ENCODE results near the gene TTC34.

Gene TTC34

GRCh38 chr1:2638466-2639115 lies 162.9 kb downstream of the TTC34 start:
- H3K36me3 ChIP-seq (ENCODE audit: low read length), result no peaks in the 10 kb centered on the region
- H3K4me3 ChIP-seq (ENCODE audit: insufficient read depth, low read length, poor library complexity, severe bottlenecking), result no peak overlapping the region
- no peak overlapping the region for H2AFZ ChIP-seq (ENCODE audit: low read depth, low read length, severe bottlenecking)
- H3K9me2 ChIP-seq (replicated peaks; ENCODE audit: insufficient read depth, low read length), result no peaks in the 10 kb centered on the region
- H3K27me3 ChIP-seq (ENCODE audit: low read length), result no peaks in the 10 kb centered on the region
- no peak overlapping the region for H3K27ac ChIP-seq (ENCODE audit: low read depth, low read length)
- no peak overlapping the region for H3K9ac ChIP-seq (ENCODE audit: low read length)
- H3K9me3 ChIP-seq (ENCODE audit: insufficient read depth, low read length), result peaks cover 4% of the 10 kb centered on the region; the same call in 1 of the 2 replicates
- no peak for TF ChIP-seq CTCF (IDR thresholded peaks at IDR 0.05; ENCODE audit: insufficient read depth, low read length, poor library complexity, severe bottlenecking)
- H3K79me2 ChIP-seq (ENCODE audit: insufficient read depth, low read length), result no peaks in the 10 kb centered on the region
- no peak overlapping the region for H3K4me2 ChIP-seq (ENCODE audit: low read depth, low read length, poor library complexity, severe bottlenecking)
- no peaks in the 10 kb centered on the region for H3F3A ChIP-seq (ENCODE audit: insufficient read depth)
- H4K20me1 ChIP-seq (ENCODE audit: low read depth, low read length), result no peaks in the 10 kb centered on the region

GRCh38 chr1:2637442-2638145 lies 163.9 kb downstream of the TTC34 start:
- TF ChIP-seq CTCF (IDR thresholded peaks at IDR 0.05; ENCODE audit: insufficient read depth, low read length, poor library complexity, severe bottlenecking) (no peak), EZH2phosphoT487 (conservative IDR thresholded peaks at IDR 0.05; ENCODE audit: low read length) (no peak)
- Histone ChIP-seq H3F3A (ENCODE audit: insufficient read depth) (no peaks in the 10 kb centered on the region), H3K9me3 (ENCODE audit: insufficient read depth, low read length) (peaks cover 4% of the 10 kb centered on the region; the same call in 1 of the 2 replicates), H3K9ac (ENCODE audit: low read length) (no peak overlapping the region), H3K27ac (ENCODE audit: low read depth, low read length) (no peak overlapping the region), H3K9me2 (replicated peaks; ENCODE audit: insufficient read depth, low read length) (no peaks in the 10 kb centered on the region), H3K4me2 (ENCODE audit: low read depth, low read length, poor library complexity, severe bottlenecking) (no peak overlapping the region), H3K36me3 (ENCODE audit: low read length) (no peaks in the 10 kb centered on the region), H2AFZ (ENCODE audit: low read depth, low read length, severe bottlenecking) (no peak overlapping the region), H3K79me2 (ENCODE audit: insufficient read depth, low read length) (no peaks in the 10 kb centered on the region), H4K20me1 (ENCODE audit: low read depth, low read length) (no peaks in the 10 kb centered on the region), H3K27me3 (ENCODE audit: low read length) (no peaks in the 10 kb centered on the region), H3K4me3 (ENCODE audit: insufficient read depth, low read length, poor library complexity, severe bottlenecking) (no peak overlapping the region)

- Histone ChIP-seq H3K27ac (ENCODE audit: low read depth, low read length) (no peak overlapping the region), H3K79me2 (ENCODE audit: insufficient read depth, low read length) (no peaks in the 10 kb centered on the region), H3F3A (ENCODE audit: insufficient read depth) (no peaks in the 10 kb centered on the region), H3K9me3 (ENCODE audit: insufficient read depth, low read length) (peaks cover 4% of the 10 kb centered on the region; the same call in 1 of the 2 replicates), H3K9me2 (replicated peaks; ENCODE audit: insufficient read depth, low read length) (no peaks in the 10 kb centered on the region), H4K20me1 (ENCODE audit: low read depth, low read length) (no peaks in the 10 kb centered on the region), H3K36me3 (ENCODE audit: low read length) (no peaks in the 10 kb centered on the region), H2AFZ (ENCODE audit: low read depth, low read length, severe bottlenecking) (no peak overlapping the region), H3K9ac (ENCODE audit: low read length) (no peak overlapping the region), H3K27me3 (ENCODE audit: low read length) (no peaks in the 10 kb centered on the region), H3K4me3 (ENCODE audit: insufficient read depth, low read length, poor library complexity, severe bottlenecking) (no peak overlapping the region), H3K4me2 (ENCODE audit: low read depth, low read length, poor library complexity, severe bottlenecking) (no peak overlapping the region)
- TF ChIP-seq CTCF (IDR thresholded peaks at IDR 0.05; ENCODE audit: insufficient read depth, low read length, poor library complexity, severe bottlenecking) (no peak), EZH2phosphoT487 (conservative IDR thresholded peaks at IDR 0.05; ENCODE audit: low read length) (no peak)
Measured at GRCh38 chr1:2636733-2637132, 164.8 kb downstream of the TTC34 start.

Data from SU-DHL-6 (cell line).